ENCODE measurements around the gene FECH.

- no peak for TF ChIP-seq CTCF (IDR thresholded peaks at IDR 0.05; ENCODE audit: insufficient read depth, low read length, poor library complexity, severe bottlenecking)
- TF ChIP-seq EZH2phosphoT487 (conservative IDR thresholded peaks at IDR 0.05; ENCODE audit: low read length): no peak
Observed at GRCh38 chr18:57550510-57550909, 36.0 kb downstream of the FECH start.
